Inflammatory macrophage treated with lipopolysaccharide for 4 hours (primary cell): ENCODE data around the gene MOGAT3.

Experiments used
- DNase-seq: peaks from one replicate; pipeline ENCODE4 v3.0.0-alpha.2; 2020

MOGAT3 gene

GRCh38 chr7:101233907-101234547 lies 33.2 kb upstream of the MOGAT3 start:
- DNase-seq: no peak

GRCh38 chr7:101232141-101232850 lies 31.5 kb upstream of the MOGAT3 start:
- no peak for DNase-seq

- no peak for DNase-seq
Measured at GRCh38 chr7:101231644-101232043, 30.8 kb upstream of the MOGAT3 start.

- no peak for DNase-seq
Measured at GRCh38 chr7:101226721-101227120, 25.9 kb upstream of the MOGAT3 start.

- no peak for DNase-seq
Measured at GRCh38 chr7:101225650-101226049, 24.8 kb upstream of the MOGAT3 start.

- no peak for DNase-seq
Measured at GRCh38 chr7:101223528-101223927, 22.7 kb upstream of the MOGAT3 start.

- no peak for DNase-seq
Measured at GRCh38 chr7:101222275-101222830, 21.5 kb upstream of the MOGAT3 start.

- DNase-seq: no peak
Measured at GRCh38 chr7:101220295-101220694, 19.5 kb upstream of the MOGAT3 start.

GRCh38 chr7:101218236-101219125 lies 17.6 kb upstream of the MOGAT3 start:
- no peak for DNase-seq

- peak; percentile 99 for DNase-seq
Measured at GRCh38 chr7:101217388-101218235, 16.8 kb upstream of the MOGAT3 start, which contains the start of the genes PLOD3 and ZNHIT1. Gene PLOD3, minus strand, starts transcription at chr7:101217581. Its CDS starts 307 bp downstream, at chr7:101217274. Gene ZNHIT1, plus strand, starts transcription at chr7:101218165. Its CDS starts 31 bp downstream, at chr7:101218196.

- no peak for DNase-seq
Measured at GRCh38 chr7:101216860-101217387, 16.1 kb upstream of the MOGAT3 start.

GRCh38 chr7:101216001-101216859 lies 15.4 kb upstream of the MOGAT3 start:
- peak; percentile 49 for DNase-seq

- no peak for DNase-seq
Measured at GRCh38 chr7:101212014-101212413, 11.2 kb upstream of the MOGAT3 start.

GRCh38 chr7:101211501-101211900 lies 10.7 kb upstream of the MOGAT3 start:
- no peak for DNase-seq

GRCh38 chr7:101210143-101210542 lies 9.3 kb upstream of the MOGAT3 start:
- no peak for DNase-seq

GRCh38 chr7:101208794-101209193 lies 8.0 kb upstream of the MOGAT3 start:
- no peak for DNase-seq

GRCh38 chr7:101207459-101207858 lies 6.6 kb upstream of the MOGAT3 start:
- no peak for DNase-seq

GRCh38 chr7:101206665-101207042 lies 5.8 kb upstream of the MOGAT3 start:
- DNase-seq: no peak

- DNase-seq: no peak
Measured at GRCh38 chr7:101205901-101206664, 5.2 kb upstream of the MOGAT3 start.
